ENCODE data around the gene GPHA2.

GPHA2 gene

DNA sequence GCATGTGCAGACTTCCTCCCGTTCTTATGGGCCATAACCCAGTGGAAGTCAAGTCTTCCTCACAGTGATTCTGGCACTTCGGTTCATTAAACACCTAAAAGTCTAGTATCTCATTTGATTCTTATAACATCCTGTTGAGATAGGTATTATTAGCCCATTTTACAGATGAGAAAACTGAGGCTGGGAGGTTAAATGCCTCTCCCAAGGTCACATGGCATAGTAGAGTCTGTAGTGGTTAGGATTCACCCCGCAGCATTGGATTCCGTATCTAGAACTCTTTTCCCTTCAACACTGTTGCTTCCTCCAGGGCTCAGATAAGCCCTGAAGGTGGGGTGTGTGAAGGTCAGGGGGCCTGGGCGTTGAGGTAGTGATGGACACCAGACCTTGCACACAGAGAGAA, 3.4 kb downstream of the GPHA2 start:
- TF ChIP-seq YY1 (IDR thresholded peaks at IDR 0.05; ENCODE audit: low read depth) = no peak
- no peak for TF ChIP-seq CREB1 (IDR thresholded peaks at IDR 0.05; ENCODE audit: low read depth)
- no peak for TF ChIP-seq NFIC (IDR thresholded peaks at IDR 0.05)
- no peak for TF ChIP-seq TEAD4 (IDR thresholded peaks at IDR 0.05)
- TF ChIP-seq EGR1 (IDR thresholded peaks at IDR 0.05) = no peak
- TF ChIP-seq, protein P1, sequence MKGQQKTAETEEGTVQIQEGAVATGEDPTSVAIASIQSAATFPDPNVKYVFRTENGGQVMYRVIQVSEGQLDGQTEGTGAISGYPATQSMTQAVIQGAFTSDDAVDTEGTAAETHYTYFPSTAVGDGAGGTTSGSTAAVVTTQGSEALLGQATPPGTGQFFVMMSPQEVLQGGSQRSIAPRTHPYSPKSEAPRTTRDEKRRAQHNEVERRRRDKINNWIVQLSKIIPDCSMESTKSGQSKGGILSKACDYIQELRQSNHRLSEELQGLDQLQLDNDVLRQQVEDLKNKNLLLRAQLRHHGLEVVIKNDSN (IDR thresholded peaks at IDR 0.05) = no peak
- TF ChIP-seq, protein P2, sequence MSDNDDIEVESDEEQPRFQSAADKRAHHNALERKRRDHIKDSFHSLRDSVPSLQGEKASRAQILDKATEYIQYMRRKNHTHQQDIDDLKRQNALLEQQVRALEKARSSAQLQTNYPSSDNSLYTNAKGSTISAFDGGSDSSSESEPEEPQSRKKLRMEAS (IDR thresholded peaks at IDR 0.05) = no peak
- no peak for TF ChIP-seq TAF1 (IDR thresholded peaks at IDR 0.05; ENCODE audit: low read depth)
- no peak for TF ChIP-seq FOXM1 (IDR thresholded peaks at IDR 0.05; ENCODE audit: borderline replicate concordance, low read depth)
- TF ChIP-seq RAD21 (IDR thresholded peaks at IDR 0.05; ENCODE audit: low read depth) = no peak

GRCh38 chr11:64931290-64931689, 4.4 kb downstream of the GPHA2 start:
- TF ChIP-seq TAF1 (IDR thresholded peaks at IDR 0.05; ENCODE audit: low read depth) = no peak
- no peak for TF ChIP-seq ZBTB7A (IDR thresholded peaks at IDR 0.05; ENCODE audit: low read depth)
- TF ChIP-seq EP300 (IDR thresholded peaks at IDR 0.05; ENCODE audit: borderline replicate concordance) = no peak
- TF ChIP-seq, protein P1 (IDR thresholded peaks at IDR 0.05) = no peak
- TF ChIP-seq, protein P2 (IDR thresholded peaks at IDR 0.05) = no peak
- TF ChIP-seq EGR1 (IDR thresholded peaks at IDR 0.05) = no peak
- TF ChIP-seq TEAD4 (IDR thresholded peaks at IDR 0.05) = no peak
- no peak for TF ChIP-seq CREB1 (IDR thresholded peaks at IDR 0.05; ENCODE audit: low read depth)
- TF ChIP-seq TCF12 (IDR thresholded peaks at IDR 0.05; ENCODE audit: low read depth) = no peak
- TF ChIP-seq RAD21 (IDR thresholded peaks at IDR 0.05; ENCODE audit: low read depth) = no peak
- TF ChIP-seq NFIC (IDR thresholded peaks at IDR 0.05) = no peak
- TF ChIP-seq, protein P3, sequence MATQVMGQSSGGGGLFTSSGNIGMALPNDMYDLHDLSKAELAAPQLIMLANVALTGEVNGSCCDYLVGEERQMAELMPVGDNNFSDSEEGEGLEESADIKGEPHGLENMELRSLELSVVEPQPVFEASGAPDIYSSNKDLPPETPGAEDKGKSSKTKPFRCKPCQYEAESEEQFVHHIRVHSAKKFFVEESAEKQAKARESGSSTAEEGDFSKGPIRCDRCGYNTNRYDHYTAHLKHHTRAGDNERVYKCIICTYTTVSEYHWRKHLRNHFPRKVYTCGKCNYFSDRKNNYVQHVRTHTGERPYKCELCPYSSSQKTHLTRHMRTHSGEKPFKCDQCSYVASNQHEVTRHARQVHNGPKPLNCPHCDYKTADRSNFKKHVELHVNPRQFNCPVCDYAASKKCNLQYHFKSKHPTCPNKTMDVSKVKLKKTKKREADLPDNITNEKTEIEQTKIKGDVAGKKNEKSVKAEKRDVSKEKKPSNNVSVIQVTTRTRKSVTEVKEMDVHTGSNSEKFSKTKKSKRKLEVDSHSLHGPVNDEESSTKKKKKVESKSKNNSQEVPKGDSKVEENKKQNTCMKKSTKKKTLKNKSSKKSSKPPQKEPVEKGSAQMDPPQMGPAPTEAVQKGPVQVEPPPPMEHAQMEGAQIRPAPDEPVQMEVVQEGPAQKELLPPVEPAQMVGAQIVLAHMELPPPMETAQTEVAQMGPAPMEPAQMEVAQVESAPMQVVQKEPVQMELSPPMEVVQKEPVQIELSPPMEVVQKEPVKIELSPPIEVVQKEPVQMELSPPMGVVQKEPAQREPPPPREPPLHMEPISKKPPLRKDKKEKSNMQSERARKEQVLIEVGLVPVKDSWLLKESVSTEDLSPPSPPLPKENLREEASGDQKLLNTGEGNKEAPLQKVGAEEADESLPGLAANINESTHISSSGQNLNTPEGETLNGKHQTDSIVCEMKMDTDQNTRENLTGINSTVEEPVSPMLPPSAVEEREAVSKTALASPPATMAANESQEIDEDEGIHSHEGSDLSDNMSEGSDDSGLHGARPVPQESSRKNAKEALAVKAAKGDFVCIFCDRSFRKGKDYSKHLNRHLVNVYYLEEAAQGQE (IDR thresholded peaks at IDR 0.05; ENCODE audit: low read depth) = no peak

- TF ChIP-seq EP300 (IDR thresholded peaks at IDR 0.05; ENCODE audit: borderline replicate concordance) (no peak), FOXM1 (IDR thresholded peaks at IDR 0.05; ENCODE audit: borderline replicate concordance, low read depth) (no peak), TAF1 (IDR thresholded peaks at IDR 0.05; ENCODE audit: low read depth) (no peak), RAD21 (IDR thresholded peaks at IDR 0.05; ENCODE audit: low read depth) (no peak), CEBPB (IDR thresholded peaks at IDR 0.05) (no peak), TEAD4 (IDR thresholded peaks at IDR 0.05) (no peak), YY1 (IDR thresholded peaks at IDR 0.05; ENCODE audit: low read depth) (no peak), CREB1 (IDR thresholded peaks at IDR 0.05; ENCODE audit: low read depth) (no peak), ZBTB7A (IDR thresholded peaks at IDR 0.05; ENCODE audit: low read depth) (no peak), EGR1 (IDR thresholded peaks at IDR 0.05) (no peak)
- TF ChIP-seq, protein P3 (IDR thresholded peaks at IDR 0.05; ENCODE audit: low read depth) = no peak
- TF ChIP-seq, protein P2 (IDR thresholded peaks at IDR 0.05) = no peak
Observed at GRCh38 chr11:64930340-64930739, 5.4 kb downstream of the GPHA2 start.

GRCh38 chr11:64929625-64930024, 6.1 kb downstream of the GPHA2 start:
- no peak for TF ChIP-seq TAF1 (IDR thresholded peaks at IDR 0.05; ENCODE audit: low read depth)
- TF ChIP-seq EGR1 (IDR thresholded peaks at IDR 0.05) = no peak
- TF ChIP-seq CREB1 (IDR thresholded peaks at IDR 0.05; ENCODE audit: low read depth) = no peak
- TF ChIP-seq NFIC (IDR thresholded peaks at IDR 0.05) = no peak
- TF ChIP-seq, protein P3 (IDR thresholded peaks at IDR 0.05; ENCODE audit: low read depth) = no peak
- TF ChIP-seq, protein P1 (IDR thresholded peaks at IDR 0.05) = no peak
- TF ChIP-seq ZBTB7A (IDR thresholded peaks at IDR 0.05; ENCODE audit: low read depth) = no peak
- no peak for TF ChIP-seq FOXM1 (IDR thresholded peaks at IDR 0.05; ENCODE audit: borderline replicate concordance, low read depth)
- no peak for TF ChIP-seq TCF12 (IDR thresholded peaks at IDR 0.05; ENCODE audit: low read depth)
- TF ChIP-seq EP300 (IDR thresholded peaks at IDR 0.05; ENCODE audit: borderline replicate concordance) = no peak
- TF ChIP-seq TEAD4 (IDR thresholded peaks at IDR 0.05) = no peak
- TF ChIP-seq, protein P2 (IDR thresholded peaks at IDR 0.05) = no peak
- TF ChIP-seq YY1 (IDR thresholded peaks at IDR 0.05; ENCODE audit: low read depth) = no peak
